G401 (cell line): ENCODE data around the gene AHRR. TPM values are rescaled to one million over a fixed set of nuclear protein-coding genes. Genes with fewer than 3 reads are reported as not detected.

Source experiments
- DNase-seq: peaks from one replicate; pipeline ENCODE4 v3.0.0-alpha.2; 2015; ENCODE audit warnings: low spot score
- in situ Hi-C: cut with HindIII; loops from 2 replicates; pipeline ENCODE4 v1.10.0; 2016; ENCODE audit warnings: low sequenced_read_pairs, mixed read lengths
- total RNA-seq: library from RNA; depleted of rRNA; stranded (reverse); fragments of >200 nt; shearing (Covaris generic); gene quantifications from 2 replicates; pipeline ENCODE4 v1.2.3, GENCODE V29; 2014

AHRR gene
- total RNA-seq, 1 experiment from 2014 or later: 0.24 TPM

DNA sequence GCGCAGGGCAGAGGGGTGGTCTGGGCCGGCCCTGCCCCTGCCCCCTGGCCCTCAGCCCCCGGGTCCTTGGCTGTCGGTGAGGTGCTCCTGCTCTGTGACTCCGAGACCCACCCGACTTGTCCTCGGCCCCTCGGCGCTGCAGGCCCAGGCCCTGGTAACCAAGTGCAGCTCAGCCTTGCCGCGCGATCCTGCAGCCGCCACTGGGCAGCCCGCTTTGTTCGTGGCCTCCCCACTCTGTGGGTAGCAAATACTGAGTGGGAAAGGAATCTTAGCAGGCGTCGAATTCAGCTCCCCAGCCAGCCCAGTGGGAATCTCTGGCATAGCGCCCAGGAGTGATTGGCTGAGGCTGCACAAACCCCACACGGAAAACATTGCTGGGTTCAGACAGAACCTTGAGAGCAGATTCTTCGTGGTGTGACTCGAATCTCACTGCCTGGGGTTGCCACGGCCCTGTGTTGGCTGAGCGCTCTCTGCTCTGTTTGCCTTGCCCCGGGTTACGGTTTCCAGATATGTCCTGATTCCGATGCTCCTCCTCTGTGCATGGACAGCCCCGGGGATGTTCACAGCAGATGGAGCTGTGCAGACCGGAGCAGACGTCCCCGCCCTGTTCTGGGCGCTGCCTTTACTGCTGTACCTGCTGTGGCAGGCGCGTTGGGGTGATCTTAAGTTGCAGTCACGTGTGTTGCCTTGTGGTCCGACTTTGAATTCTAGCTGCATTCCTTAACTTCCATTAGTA, 108.1 kb downstream of the AHRR start:
- in situ Hi-C loops: no loop called here

DNA sequence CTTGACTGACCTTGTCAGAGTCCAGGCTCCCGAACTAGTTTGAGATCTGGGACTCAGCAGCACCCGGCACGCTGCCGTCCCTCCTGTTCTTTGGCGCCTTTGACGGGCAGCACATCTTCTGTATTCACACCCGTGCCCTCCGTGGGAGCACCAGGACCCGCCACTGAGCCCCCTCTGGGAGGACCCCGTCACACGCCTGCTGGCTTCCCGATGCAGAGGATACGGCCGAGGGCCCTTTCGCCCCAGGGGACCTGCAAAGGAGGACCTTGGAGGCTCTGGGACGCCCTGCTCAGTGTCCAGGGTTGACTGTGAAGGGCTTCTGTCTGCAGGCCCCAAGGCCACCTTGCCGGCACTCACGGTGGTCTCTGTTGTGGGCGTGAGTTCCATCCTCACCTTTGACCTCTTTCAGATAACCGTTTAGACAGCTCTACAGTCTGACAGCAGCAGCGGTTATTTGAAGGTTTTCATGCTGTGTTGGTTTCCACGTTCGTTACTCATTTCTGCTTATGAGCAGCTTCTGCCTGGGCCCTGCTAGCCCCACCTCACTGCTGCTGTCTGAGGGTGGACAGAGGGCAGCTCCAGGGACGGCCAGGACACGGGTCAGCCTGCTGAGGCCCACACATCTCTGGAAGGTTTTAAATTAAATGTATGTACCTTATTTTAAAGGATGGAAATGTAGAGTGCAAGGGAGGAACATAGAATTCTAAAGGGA, 108.9 kb downstream of the AHRR start:
- no peak for DNase-seq
- in situ Hi-C loops: no loop called here

More for the DNA sequence above, 108.1 kb downstream of the AHRR start:
- no peak for DNase-seq

DNA sequence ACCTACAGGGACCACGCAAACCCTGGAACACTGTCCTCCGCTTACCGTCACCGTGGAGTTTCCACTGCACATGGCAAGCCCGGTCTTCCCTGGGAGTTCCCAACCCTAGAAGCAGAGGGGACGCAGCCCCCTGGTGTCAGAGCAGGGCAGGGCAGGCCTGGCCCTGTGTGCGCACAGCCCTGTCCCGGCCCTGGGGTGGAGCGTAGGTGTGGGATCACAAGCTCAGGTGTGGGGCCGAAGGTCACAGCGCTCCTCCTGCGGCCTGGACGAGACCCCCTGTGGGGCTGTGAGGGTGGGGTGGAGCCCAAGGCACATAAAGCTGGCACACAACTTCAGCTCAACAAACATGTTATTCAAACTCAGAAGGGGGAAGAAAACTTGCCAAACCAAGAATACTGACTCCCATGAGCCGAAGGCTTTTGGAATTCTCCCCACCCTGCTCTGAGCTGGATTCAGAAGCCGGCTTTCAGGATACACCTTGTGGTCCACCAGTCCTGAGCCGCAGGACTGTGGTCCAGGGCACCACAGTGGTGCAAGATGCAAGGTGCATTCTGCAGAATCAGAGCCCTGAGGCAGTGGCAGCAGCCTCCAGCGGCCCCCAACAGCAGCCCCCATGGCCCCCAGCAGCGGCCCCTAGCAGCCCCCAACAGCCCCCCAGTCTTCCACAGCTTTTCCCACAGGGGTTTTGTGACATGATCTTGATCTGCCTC, 109.6 kb downstream of the AHRR start:
- DNase-seq: no peak
- in situ Hi-C loops: no loop called here

DNA sequence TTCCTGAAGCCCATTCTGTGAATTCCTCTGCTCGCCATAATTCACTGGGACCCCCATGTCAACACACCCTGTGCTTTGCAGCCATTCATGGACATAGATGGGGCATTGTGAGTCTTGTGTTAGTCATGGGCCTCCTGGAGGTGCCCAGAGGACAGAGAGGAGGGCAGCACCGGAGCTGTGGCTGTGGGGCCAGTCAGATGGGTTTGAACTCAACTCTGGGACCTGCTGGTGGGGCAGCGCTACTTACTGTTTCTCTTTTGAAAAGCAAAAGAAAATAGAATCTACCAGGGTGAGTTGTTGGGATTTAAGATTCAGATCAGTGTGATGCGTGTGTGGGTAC, 110.2 kb downstream of the AHRR start:
- DNase-seq: no peak
- in situ Hi-C loops: no loop called here

DNA sequence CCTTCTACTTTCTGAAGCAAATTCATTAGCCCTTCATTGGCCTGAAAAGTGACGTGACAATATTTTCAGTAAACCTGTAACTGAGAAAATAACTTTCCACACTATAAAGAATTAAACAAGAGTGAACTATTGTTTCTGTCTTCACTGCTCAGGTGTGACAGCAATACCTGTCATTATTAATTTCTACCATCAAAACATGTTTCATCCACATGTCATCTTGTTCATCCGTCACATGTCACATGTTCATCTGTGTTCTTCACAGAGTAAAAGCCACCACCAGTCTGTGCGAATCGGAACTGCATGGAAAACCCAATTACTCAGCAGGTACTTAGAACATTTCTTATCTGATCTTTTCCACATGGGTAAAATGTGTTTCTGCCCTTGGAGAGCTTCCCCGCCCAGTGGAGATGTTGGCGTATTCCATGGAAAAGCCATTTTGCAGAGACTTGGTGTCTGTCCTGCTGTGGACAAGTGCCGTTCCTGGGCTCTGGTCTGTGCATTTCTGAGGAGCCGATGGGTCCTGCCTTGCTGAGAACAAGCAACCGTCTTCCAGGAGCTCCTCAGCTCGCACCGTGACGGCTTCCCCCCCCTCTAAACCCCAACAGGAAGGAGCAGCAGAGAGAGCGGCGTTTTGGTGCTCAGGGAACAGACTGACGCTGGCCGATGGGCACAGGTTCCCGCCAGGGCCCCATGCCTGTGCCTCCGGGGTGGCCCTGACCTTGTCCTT, 110.8 kb downstream of the AHRR start:
- in situ Hi-C loops: no loop called here
- no peak for DNase-seq

DNA sequence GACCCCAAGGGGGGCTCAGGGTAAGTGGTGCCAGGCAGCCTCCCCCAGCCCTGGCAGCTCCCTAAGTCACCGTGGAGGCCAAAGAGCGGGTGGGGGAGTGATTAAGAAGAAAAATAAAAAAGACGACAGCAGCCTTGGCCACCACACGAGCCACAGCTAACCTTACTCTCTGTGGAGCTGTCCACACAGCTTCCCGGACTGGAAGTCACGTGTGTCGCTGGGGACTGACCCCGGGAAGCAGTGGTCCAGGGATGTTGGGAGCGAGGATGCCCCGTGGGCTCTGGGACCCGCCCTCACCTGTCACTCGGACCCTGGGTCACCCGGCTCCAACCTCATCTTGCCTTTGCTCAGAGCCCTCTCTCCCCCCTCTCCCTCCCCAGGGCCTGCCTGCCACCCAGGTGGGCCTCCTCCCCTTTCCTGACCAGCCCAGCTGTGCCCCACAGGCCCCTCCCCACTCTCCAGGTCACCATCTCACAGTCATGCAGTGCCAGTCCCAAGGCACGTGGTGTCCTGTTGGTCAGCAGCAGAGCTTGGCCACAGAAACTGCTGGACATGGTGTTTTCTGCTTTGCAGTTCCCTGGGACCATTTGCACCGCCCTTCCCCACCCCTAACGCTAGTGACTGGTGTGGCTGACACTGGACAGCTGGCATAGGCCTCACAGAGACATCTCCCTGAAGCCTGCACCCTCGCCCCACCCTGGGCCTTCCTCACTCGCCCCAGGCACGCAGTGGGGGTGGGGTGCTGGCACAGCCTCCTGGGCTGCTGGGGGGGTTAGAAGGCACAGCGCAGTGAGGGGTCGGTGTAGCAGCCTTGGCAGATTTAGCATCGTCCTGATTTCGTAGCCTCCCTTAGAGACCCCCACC, 111.6 kb downstream of the AHRR start:
- in situ Hi-C loops: no loop called here
- no peak for DNase-seq

DNA sequence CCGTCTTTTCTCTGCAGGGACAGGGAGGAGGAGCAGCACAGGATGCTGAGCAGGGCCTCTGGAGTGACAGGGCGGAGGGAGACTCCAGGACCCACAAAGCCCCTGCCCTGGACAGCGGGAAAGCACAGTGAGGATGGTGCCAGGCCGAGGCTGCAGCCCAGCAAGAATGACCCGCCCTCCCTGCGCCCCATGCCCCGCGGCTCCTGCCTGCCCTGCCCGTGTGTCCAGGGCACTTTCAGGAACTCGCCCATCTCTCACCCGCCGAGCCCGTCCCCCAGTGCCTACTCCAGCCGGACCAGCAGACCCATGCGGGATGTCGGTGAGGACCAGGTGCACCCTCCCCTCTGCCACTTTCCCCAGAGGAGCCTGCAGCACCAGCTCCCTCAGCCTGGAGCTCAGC, 112.3 kb downstream of the AHRR start:
- DNase-seq: no peak
- in situ Hi-C loops: no loop called here

DNA sequence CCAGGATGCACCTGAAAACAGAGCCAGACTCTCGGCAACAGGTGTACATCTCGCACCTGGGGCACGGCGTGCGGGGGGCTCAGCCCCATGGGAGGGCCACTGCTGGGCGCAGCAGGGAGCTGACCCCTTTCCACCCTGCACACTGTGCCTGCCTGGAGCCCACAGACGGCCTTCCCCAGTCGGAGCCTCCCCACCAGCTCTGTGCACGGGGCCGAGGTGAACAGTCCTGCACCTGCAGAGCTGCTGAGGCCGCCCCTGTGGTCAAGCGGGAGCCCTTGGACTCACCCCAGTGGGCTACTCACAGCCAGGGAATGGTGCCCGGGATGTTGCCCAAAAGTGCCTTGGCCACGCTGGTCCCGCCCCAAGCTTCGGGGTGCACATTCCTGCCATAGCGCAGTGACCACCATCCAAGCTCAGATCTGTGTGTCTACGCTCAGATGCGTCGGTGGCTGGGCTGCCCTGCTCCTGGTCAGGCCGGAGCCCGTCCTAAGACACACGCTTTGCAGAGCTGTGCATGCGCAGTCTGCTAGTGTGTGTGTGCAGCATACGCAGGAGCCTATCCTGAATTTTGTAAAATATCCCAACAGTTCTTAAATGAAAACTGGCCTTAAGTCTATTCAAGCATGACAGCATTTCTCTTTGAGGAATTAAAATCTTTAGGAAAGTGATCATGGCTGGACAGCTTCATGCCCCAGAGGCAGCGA, 113.1 kb downstream of the AHRR start:
- DNase-seq: no peak
- in situ Hi-C loops: no loop called here

DNA sequence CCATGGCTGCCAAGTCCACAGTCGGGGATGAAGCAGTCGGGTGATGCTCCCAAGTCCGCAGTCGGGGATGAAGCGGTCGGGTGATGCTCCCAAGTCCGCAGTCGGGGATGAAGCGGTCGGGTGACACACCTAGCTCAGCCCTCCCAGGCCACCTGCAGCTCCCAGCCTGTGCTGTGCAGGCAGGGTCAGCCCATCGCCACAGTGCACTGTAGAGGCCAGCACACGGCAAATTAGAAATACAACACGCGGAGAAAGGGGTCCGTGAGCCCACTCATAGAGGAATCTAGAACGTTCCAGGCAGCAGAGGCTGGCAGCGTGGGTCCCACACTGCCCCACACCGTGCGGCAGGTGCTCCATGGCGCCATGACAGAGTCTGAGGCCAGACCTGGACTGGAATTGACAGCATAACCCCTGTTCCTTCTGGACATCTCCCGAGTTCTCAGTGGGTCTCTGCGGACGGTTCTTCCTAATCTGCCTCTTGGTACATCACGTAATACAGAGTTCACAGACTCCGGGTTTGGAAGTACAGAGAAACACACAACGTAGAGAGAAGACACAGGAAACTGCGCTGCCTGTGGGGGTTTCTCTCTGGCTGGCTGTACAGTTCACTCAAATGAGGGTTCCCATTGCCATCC, 113.8 kb downstream of the AHRR start:
- in situ Hi-C loops: no loop called here
- DNase-seq: no peak

DNA sequence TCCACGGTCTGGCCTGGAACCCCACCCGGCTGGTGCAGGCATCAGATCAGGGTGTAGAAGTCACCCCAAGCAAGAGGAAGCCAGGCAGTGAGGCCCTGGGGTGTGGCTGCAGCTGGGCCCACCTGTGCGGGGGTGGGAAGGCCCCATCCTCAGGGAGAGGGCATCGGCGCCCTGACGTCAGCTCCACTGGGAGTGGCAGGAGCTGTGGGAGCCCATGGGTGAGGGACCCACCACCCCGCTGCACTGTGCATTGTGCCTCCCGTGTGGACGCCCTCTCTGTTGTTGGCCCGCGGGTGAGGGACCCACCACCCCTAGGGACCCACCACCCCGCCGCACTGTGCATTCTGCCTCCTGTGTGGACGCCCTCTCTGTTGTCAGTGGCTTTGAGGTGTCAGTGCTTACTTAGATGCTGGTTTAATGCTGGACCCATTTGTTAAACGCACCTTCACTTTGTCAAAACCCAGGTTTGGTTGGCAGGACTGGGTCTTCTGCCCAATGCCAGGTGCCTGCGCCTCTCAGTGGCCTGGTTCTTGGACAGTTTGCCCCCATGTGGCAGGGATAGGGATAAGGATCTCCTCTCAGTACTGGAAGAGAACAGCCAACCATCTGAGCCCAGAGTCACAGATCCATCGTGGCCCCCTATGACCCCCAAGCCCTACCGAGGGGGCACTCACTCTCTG, 114.6 kb downstream of the AHRR start:
- DNase-seq: no peak
- in situ Hi-C loops: no loop called here

DNA sequence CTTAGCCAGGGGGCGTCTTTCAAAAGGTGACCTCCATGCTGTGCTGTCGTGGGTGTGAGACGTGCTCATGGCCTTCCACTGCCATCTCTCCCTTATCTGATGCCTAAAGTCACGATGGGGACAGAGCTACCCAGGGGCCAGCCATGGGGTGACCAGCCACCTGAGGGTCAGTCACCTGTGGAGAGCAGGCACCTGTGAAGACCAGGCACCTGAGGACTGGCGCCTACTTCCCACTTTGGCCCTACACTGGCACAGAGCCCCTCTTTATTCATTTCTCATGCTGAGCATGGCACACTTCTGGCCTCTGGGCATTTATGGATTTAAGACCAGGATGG, 115.1 kb downstream of the AHRR start:
- in situ Hi-C loops: no loop called here
- DNase-seq: no peak

DNA sequence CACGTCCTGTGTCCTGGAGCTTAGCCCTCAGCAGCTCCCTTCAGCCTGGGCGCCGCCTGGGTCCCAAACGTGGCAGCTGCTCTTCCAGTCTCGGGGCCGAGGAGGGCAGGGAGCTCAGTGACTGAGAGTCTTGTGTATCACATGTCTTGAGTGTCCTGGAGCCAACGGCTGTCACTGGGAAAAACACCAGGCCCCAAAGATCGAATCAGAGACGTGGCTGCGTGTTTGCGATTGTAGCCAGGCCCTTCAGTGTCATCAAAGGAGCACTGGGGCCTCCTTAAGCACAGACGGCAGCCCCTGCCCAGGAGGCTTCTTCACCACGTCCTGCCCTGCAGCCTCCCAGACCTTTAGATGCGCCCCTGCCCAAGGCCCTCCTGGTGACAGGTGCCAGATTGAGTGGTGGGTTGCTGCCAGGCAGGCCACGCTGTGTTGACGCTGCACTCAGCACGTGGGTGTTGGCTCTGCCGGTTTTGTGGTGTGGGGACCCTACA, 115.8 kb downstream of the AHRR start:
- DNase-seq: no peak
- in situ Hi-C loops: no loop called here

DNA sequence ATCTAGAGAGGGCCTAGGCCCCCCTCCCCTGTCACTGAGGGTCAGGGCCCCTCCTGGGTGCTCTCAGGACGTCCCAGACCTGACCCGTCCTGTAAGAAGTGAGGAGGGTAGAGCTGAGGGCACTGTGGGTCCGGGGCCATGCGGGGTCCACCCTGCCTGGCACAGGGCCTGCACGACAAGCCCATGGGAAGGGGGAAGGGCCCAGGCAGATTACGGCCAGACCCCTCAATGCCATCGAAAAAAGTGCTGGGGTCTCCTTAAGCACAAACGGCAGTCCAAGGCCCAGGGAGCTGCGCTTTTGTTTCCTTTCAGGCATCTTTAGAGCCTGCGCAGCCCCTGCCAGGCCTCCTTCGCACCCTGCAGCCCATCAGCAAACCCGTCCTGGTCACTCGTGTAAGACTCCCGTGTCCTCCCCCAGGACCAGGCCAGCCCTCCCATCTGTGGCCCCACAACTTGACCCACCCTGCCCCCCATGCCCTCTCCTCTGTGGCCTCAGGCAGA, 117.0 kb downstream of the AHRR start:
- in situ Hi-C loops: no loop called here
- no peak for DNase-seq

DNA sequence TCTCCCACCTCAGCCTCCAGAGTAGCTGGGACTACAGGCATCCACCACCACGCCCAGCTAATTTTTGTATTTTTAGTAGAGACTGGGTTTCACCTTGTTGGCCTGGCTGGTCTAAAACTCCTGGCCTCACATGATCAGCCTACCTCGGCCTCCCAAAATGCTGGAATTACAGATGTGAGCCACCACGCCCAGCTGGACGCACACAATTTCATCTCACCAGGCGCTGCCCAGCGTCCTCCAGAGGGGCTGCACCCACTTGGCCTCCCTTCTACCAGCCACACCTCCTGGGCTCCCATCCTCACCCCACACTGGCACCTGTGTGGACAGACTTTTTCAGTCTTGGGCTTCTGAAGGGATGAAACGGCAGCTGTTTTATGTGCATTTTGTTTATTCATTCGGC, 117.7 kb downstream of the AHRR start:
- in situ Hi-C loops: no loop called here
- no peak for DNase-seq

DNA sequence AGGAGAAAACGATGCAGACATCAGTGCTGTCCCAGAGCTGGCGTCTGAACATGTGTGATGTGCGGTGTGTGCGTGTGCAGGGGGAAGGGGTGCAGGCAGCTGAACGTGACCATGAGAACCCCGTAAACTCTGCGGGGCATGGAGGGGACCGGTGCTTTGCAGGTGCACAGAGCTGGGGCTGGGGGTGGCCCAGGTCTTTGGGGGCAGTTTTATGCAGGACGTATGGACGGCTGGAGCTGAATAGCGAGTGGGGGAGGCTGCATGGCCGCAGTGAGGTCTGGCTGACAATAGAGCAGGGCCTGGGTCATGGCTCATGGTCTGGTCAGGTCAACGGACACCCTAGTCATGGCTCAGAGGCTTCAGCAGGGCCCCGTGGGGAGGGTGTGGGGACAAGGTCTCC, 118.1 kb downstream of the AHRR start:
- in situ Hi-C loops: no loop called here
- no peak for DNase-seq

DNA sequence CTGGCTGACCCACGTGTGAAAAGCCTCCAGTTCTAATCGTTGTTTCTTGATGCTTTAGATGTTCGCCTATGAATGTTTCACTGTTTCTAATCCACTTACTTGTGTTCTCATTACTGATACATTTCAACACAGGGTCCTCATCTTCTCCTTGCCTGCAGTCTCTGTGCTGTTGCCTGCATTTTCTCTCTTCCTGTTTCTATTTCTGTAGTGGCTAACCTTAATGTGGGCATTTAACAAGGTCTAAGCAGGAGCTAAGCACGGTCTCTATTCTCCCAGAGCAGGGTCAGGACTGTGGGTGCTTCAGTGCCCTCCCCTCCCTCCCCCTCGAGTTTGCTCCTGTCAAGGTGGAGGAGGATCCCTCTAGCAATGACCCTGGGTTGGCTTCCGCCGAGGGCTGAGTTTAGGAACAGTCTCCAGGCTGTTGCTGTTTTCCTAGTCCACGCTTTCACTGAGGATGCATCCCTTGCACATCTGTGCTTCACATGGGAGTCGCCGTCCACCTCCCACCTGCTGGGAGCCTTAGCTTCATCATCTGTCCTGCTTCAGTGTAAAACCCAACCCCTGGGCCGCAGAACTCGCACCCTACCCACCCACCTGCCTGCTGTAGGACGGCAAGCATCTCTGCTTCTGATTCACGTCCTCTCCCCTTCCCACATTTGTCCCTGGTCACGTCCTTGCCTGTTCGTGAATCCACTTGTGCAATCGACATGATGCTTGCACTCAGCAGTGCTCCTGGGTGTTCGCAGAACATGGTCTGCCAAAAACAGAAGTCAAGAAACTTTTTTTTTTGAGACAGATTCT, 119.1 kb downstream of the AHRR start:
- DNase-seq: no peak
- in situ Hi-C loops: no loop called here

DNA sequence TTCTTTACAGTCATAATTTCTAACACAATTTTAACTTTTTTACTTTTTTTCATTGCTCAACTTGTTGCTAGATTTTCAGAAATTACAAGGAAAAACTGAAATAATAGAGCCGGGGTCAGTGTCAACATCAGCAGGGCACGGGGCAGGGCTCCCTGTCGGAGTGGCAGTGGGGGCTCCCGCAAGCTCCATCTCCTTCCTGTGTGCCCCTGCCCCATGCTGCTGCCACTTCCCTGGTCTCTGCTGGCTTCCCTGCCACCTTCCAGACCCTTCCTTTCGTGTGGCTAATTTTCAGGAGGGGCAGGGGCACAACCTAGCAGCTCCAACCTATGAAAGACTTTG, 120.5 kb downstream of the AHRR start:
- in situ Hi-C loops: no loop called here
- no peak for DNase-seq
